BJ (cell line): ENCODE results near the gene AK9. TPM values are rescaled to one million over a fixed set of nuclear protein-coding genes. Genes with fewer than 3 reads are reported as not detected.

Experiments
- CTCF ChIA-PET: fragments of 350-600 bp; formaldehyde crosslinking; extraction: SDS; loops from one replicate; lab custom pipeline; 2021; ENCODE audit warnings: antibody characterized with exemption, inconsistent platforms; lab: Yijun Ruan, JAX
- POLR2A ChIA-PET: fragments of 300-600 bp; sonication (Branson Sonifier 250); formaldehyde crosslinking; extraction: SDS; loops from one replicate; lab custom pipeline; 2021; ENCODE audit warnings: antibody characterized with exemption; lab: Charles Lee
- DNase-seq: peaks from one replicate; pipeline ENCODE4 v3.0.0-alpha.2; 2011; ENCODE audit warnings: low read depth
- H3K27me3 ChIP-seq: 2 replicates; pipeline ENCODE4 v1.6.0; 2011; ENCODE audit warnings: low read length; ENCODE audit not compliant: control insufficient read depth, insufficient read depth
- H3K36me3 ChIP-seq: 2 replicates; pipeline ENCODE4 v1.5.1; 2011; ENCODE audit warnings: low read length; ENCODE audit not compliant: control insufficient read depth, insufficient read depth
- H3K4me3 ChIP-seq: 2 replicates; pipeline ENCODE4 v1.5.1; 2011; ENCODE audit warnings: low read depth, mild to moderate bottlenecking, control low read depth, low read length
- polyA plus RNA-seq: library from polyadenylated mRNA; depleted of rRNA; stranded (reverse); fragments of >200 nt; gene quantifications from 2 replicates; pipeline ENCODE4 v1.2.3, GENCODE V29; 2011
- TF ChIP-seq, protein P1 (sequence below): IDR thresholded peaks from 2 replicates; pipeline ENCODE4 v1.5.1; 2011; ENCODE audit warnings: low read depth, mild to moderate bottlenecking, control low read depth, inconsistent platforms, low read length, moderate library complexity; ENCODE audit not compliant: insufficient read depth

AK9 gene
- polyA plus RNA-seq, 1 experiment, result 1.3 TPM

DNA sequence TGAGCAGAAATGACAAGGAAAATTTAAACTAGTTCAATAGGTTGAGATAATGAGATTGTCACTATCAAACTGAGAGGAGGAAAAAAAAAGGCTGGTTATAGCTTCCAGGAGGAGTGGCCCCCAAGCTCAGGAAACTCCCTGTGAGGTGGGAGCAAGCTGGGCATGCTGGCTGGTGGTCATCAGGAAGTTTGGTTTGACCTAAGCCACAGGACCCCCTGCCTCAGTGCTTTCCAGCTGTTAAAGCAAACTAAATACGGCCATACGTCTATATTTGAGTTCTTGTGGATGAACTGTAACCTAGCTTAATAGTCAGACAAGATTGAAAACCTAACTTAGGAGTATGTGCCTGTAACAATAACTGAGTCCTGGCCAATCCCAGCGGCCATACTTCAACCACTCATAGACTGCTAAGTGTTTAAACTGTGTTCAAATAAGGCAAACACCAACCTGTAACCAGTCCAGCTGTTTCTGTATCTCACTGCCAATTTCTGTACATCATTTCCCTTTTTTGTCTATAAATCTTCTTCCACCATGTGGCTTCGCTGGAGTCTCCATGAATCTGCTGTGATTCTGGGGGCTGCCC is 183.4 kb downstream of the AK9 start:
- no peak for DNase-seq
- POLR2A ChIA-PET, result interaction anchor here (0.6 kb wide), 1 partner anchor 851 kb away, joined by 5 read pairs; no protein-coding TSS in a partner anchor

DNA sequence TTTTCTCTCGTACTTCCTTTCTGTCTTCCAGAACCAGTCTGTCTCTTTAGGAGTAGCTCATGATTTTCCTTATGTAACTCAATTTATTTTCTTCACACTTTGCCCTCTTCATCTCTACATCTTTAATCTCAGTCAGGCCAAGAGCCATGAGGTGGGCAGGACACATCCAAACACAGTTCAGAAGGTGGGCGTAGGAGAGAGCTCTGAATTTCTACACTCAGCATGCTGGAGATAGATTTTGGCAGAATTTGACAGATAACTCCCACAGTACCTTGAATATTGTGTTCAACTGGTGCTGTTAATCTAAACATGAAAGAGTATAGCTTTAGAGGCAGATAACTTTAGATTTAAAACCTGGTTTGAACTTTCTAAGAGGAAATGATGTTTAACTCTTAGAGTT is 184.2 kb downstream of the AK9 start:
- ChIA-PET POLR2A (no interaction called here), CTCF (interaction anchor here (1.2 kb wide), 1 partner anchor 9 kb away, joined by 4 read pairs; no protein-coding TSS in a partner anchor)
- DNase-seq, result no peak
- Histone ChIP-seq H3K27me3 (no peaks in the 10 kb centered on the region), H3K36me3 (no peaks in the 10 kb centered on the region), H3K4me3 (no peak overlapping the region)
- TF ChIP-seq, protein P1, sequence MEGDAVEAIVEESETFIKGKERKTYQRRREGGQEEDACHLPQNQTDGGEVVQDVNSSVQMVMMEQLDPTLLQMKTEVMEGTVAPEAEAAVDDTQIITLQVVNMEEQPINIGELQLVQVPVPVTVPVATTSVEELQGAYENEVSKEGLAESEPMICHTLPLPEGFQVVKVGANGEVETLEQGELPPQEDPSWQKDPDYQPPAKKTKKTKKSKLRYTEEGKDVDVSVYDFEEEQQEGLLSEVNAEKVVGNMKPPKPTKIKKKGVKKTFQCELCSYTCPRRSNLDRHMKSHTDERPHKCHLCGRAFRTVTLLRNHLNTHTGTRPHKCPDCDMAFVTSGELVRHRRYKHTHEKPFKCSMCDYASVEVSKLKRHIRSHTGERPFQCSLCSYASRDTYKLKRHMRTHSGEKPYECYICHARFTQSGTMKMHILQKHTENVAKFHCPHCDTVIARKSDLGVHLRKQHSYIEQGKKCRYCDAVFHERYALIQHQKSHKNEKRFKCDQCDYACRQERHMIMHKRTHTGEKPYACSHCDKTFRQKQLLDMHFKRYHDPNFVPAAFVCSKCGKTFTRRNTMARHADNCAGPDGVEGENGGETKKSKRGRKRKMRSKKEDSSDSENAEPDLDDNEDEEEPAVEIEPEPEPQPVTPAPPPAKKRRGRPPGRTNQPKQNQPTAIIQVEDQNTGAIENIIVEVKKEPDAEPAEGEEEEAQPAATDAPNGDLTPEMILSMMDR, result no peak

More for the DNA sequence above, 183.4 kb downstream of the AK9 start:
- CTCF ChIA-PET, result interaction anchor here (0.6 to 1.5 kb wide), 3 partner anchors 9 to 33 kb away, joined by 3 to 6 read pairs (median 4); no protein-coding TSS in a partner anchor
- Histone ChIP-seq H3K36me3 (no peaks in the 10 kb centered on the region), H3K4me3 (no peak overlapping the region), H3K27me3 (no peaks in the 10 kb centered on the region)
- TF ChIP-seq, protein P1, result no peak

DNA sequence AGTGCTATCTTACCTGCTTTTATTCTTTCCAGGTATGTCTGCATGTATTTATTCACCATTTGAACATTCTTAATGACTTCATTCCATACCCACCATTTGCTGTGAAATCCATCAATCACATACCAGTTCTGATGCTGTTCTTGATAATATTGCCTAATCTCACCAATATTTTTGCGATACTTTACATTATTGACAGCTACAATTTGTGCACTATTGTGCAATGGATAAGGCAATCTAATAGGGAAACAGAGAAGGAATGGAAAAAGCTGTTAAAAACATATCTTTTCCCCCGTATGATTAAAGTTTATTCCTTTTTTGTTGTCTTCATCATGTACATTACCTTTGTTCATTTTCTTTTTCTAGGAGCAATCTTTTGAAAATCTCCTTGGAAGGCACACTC is 184.7 kb downstream of the AK9 start:
- POLR2A ChIA-PET, result no interaction called here
- DNase-seq, result no peak
- TF ChIP-seq, protein P1, result no peak
- CTCF ChIA-PET, result no interaction called here
- Histone ChIP-seq H3K4me3 (no peak overlapping the region), H3K36me3 (no peaks in the 10 kb centered on the region), H3K27me3 (no peaks in the 10 kb centered on the region)

DNA sequence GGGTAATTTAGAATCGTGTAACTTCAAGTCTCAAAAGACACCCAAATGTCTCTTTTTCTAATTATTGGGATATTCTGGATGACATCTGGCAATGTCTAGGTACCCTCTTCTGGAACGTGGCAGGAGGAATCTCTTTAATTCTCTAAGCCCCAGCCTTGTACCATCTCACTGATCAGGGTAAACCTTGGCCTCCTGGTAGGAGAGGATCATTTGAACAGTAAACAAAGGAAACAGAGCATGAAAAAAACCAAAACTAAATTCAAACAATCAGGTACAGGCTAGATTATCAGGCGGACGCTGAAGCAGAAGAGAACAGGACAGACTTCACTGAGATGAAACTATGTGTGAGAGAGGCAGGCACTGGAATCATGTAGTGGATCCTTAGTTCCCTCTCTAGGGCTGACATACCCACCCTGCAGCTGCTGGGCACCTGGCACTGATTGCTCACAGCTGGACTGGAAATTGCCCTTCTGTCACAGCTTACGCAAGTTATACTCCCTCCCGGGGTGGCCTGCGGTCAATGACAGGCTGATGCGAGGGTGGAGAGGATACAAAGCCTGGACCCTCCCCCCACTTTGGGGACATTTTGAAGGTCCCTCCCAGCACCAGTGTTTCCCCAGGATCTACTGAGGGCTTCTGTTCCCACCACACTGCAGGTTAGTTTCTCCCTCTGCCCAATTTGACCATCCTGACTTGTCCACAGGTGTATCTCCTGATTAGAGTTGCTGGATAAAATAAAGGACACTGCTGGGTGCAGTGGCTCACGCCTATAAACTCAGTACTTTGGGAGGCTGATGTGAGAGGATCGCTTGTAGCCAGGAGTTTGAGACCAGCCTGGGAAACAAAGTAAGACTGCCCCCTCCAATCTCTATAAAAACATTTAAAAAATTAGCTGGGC is 187.4 kb downstream of the AK9 start:
- CTCF ChIA-PET, result no interaction called here
- DNase-seq, result no peak
- Histone ChIP-seq H3K4me3 (no peak overlapping the region), H3K27me3 (peaks cover 1% of the 10 kb centered on the region; the same call in 1 of the 2 replicates), H3K36me3 (no peaks in the 10 kb centered on the region)
- TF ChIP-seq, protein P1, result no peak
- POLR2A ChIA-PET, result no interaction called here

DNA sequence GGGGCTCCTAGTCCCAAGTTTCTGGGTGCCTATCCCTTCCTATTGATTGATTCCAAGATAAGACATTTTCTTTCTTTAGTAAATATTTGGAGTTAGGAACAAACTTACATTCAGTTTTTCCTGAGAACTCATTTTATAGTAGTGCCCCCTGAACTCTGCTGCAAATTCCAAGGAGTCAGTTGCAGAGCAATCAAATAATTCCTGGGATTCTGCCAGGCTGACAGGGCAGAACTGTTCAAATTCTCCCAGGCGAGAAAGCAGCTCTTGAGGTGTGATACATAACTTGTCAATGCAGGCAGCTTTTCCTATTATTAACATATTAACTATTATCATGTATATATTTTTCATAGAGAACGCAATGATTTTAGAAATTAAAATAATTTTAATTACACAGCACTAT is 192.1 kb downstream of the AK9 start:
- CTCF ChIA-PET, result interaction anchor here (0.7 kb wide), 1 partner anchor 409 kb away, joined by 3 read pairs; no protein-coding TSS in a partner anchor
- POLR2A ChIA-PET, result no interaction called here
- TF ChIP-seq, protein P1, result no peak
- DNase-seq, result no peak
- Histone ChIP-seq H3K4me3 (no peak overlapping the region), H3K36me3 (no peaks in the 10 kb centered on the region), H3K27me3 (peaks cover 3% of the 10 kb centered on the region; the same call in 1 of the 2 replicates)
